ENCODE data around the gene ZNF804B.

DNA sequence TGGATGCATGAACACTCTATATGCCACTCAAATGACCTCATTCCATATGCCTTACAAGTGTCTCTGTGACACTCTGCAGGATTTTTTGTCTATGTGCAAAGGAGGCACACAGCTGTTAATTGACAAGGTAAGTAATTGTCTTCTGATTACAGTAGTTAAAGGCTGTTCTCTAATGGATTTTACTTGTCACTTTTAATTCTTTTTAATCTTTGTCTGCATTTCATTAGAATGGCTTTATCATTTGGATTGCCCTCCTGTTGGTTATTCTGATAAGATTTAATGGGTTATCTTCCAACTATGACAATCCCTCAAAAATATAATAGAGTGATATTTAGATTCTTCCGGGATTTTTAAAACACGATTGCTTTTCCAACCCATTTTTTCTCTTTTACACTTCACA is 326.1 kb downstream of the ZNF804B start:
- TF ChIP-seq, protein P1, sequence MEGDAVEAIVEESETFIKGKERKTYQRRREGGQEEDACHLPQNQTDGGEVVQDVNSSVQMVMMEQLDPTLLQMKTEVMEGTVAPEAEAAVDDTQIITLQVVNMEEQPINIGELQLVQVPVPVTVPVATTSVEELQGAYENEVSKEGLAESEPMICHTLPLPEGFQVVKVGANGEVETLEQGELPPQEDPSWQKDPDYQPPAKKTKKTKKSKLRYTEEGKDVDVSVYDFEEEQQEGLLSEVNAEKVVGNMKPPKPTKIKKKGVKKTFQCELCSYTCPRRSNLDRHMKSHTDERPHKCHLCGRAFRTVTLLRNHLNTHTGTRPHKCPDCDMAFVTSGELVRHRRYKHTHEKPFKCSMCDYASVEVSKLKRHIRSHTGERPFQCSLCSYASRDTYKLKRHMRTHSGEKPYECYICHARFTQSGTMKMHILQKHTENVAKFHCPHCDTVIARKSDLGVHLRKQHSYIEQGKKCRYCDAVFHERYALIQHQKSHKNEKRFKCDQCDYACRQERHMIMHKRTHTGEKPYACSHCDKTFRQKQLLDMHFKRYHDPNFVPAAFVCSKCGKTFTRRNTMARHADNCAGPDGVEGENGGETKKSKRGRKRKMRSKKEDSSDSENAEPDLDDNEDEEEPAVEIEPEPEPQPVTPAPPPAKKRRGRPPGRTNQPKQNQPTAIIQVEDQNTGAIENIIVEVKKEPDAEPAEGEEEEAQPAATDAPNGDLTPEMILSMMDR (conservative IDR thresholded peaks at IDR 0.05; ENCODE audit: low read depth, low read length), result no peak
- no peak for TF ChIP-seq EZH2phosphoT487 (IDR thresholded peaks at IDR 0.05; ENCODE audit: borderline replicate concordance, low read length)
- no peak for TF ChIP-seq EZH2 (IDR thresholded peaks at IDR 0.05; ENCODE audit: low read length, unreplicated experiment)
